ENCODE measurements around the gene LSM5. TPM values are rescaled to one million over a fixed set of nuclear protein-coding genes. Genes with fewer than 3 reads are reported as not detected.
A peak's percentile ranks its signal among the peaks of the same experiment; 100 is the strongest.

LSM5 gene
- polyA plus RNA-seq (ENCODE audit: insufficient read length in 10 of 10): 10 to 100 TPM; 58.6 to 75.0 (median 65.4) TPM
- long read RNA-seq, donor 1, transcript LSM5-208 (5 exons, 2,258 nt): major isoform, 39 of 40 reads
- long read RNA-seq, donor 1, partial matches to known transcripts: 0 of 40 reads
- long read RNA-seq, donor 1, other reads (novel, unspliced or antisense): 0 of 40 reads
- long read RNA-seq, donor 2, transcript LSM5-208 (5 exons, 2,258 nt): major isoform, 37 of 37 reads
- long read RNA-seq, donor 2, partial matches to known transcripts: 0 of 37 reads
- long read RNA-seq, donor 2, other reads (novel, unspliced or antisense): 0 of 37 reads
- long read RNA-seq, donor 3: 0 reads
- long read RNA-seq, donor 4, transcript LSM5-208 (5 exons, 2,258 nt): major isoform, 28 of 33 reads
- long read RNA-seq, donor 4, partial matches to known transcripts: 0 of 33 reads
- long read RNA-seq, donor 4, other reads (novel, unspliced or antisense): 0 of 33 reads
- long read RNA-seq, donor 5, transcript LSM5-208 (5 exons, 2,258 nt): major isoform, 69 of 75 reads
- long read RNA-seq, donor 5, partial matches to known transcripts: 5 of 75 reads
- long read RNA-seq, donor 5, other reads (novel, unspliced or antisense): 0 of 75 reads
- long read RNA-seq, donor 6, transcript LSM5-208 (5 exons, 2,258 nt): major isoform, 48 of 60 reads
- long read RNA-seq, donor 6, partial matches to known transcripts: 7 of 60 reads
- long read RNA-seq, donor 6, other reads (novel, unspliced or antisense): 0 of 60 reads
- long read RNA-seq, donor 7, transcript LSM5-208 (5 exons, 2,258 nt): major isoform, 15 of 21 reads
- long read RNA-seq, donor 7, partial matches to known transcripts: 5 of 21 reads
- long read RNA-seq, donor 7, other reads (novel, unspliced or antisense): 0 of 21 reads
- long read RNA-seq, donor 8, transcript LSM5-208 (5 exons, 2,258 nt): major isoform, 26 of 45 reads
- long read RNA-seq, donor 8, partial matches to known transcripts: 13 of 45 reads
- long read RNA-seq, donor 8, other reads (novel, unspliced or antisense): 0 of 45 reads
- long read RNA-seq, donor 9, transcript LSM5-208 (5 exons, 2,258 nt): major isoform, 7 of 7 reads
- long read RNA-seq, donor 9, partial matches to known transcripts: 0 of 7 reads
- long read RNA-seq, donor 9, other reads (novel, unspliced or antisense): 0 of 7 reads

DNA sequence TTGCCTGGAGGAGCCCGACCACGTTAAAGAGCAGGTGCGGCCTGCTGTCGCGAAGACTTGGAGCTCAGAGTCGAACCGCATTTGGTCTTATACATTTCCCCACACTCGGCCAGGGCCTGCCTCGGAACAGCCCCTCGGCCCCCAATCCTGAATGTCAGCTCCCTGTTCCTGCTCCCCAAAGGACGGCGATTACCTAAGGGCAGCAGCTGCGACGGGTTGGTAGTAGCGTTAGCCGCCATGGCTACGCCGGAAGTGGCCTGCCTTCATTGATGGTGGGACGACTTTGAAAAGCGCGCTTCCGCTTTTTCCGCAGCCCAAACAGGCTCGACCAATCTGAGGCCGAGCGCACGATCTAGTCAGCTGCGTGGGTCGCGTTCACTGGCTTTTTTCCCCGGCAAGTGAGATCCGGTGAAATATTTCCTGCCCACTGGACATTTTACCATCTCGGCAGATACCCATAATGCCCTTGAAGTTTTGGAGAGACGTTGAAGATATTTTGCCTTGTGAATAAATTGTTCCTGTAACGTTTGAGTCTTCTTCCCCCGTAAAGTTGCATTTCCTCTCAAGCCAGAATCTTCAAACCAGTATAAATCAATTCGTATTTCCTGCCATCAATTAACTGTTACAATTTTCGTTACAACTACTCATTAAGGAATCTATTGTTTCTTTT lies at the start of gene LSM5:
Gene LSM5 (minus strand): TSS at position 254 of the 670 bp plus-strand sequence. CDS start 15 bp downstream, at position 239.
- peak; percentile 94 to 98 (median 95) for DNase-seq

DNA sequence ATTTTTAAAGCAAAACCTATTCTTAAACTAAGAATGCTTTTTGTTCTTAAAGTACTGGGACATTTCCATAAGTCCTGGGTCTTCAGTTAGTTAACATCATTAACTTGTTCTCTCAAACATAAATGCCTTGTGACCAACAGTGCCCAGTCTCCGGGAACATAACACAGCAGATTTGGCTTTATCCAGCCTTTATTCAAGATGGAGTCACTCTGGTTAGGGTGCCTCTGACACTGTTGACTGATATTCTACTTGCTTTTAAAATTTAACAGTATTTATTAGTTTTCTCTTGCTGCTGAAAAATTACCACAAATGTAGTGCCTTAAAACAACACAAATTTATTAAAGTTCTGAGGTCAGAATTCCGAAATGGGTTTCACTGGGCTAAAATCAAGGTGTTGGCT lies 49.2 kb upstream of the LSM5 start:
- no peak for DNase-seq

DNA sequence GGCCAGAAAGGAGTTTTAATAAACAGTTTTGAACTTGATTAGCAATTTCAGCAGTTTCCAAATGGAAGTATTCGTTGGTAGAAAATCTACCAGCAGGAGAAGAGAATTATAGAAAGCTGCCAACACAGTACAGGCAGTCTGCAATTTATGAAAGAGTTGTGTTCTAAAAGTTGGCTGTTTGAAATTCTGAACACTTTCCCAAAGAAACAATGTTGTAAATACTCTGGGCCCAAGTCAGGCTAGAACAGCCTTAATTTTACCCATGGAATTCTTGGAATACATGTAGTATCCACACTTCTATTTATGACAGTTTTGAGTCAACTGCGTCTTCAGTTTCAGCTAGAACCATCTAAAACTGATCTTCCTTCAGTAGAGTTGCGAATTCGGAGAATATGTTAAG lies 47.6 kb upstream of the LSM5 start:
- DNase-seq: no peak

DNA sequence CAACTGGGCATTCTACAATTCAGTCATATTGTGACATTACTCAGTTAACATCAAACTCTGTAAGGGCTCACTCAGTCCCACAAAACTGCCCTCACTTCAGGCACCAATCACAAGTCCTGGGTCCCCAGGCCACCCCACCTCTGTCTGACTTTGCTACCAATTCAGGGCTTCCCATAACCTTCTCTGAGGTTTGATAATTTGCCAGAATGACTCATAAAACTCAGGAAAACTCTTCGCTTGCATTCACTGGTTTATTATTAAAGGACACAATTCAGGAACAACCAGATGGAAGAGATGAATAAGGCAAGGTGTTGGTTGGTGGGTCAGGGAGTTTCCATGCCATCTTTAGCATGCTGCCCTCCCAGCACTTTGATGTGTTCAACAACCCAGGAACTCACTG lies 46.4 kb upstream of the LSM5 start:
- DNase-seq: peak in 1 of 3 donors; percentile 24

DNA sequence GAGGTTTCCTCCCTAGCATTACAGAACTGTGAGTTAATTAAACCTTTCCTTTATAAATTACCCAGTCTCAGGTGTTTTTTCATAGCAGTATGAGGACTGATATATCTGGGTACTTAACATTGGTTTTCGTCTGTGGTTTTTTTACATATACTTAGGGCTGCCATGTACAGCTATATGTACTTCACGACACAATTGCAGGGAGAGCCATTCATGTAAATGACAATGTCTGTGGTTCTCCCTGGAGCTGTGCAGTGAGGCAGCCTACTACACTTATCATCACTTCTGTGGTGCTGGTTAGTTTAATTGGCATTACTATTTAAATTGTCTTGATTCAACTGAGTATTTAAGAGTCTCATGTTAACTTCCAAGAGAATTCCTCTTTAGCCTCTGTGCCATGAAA lies 45.8 kb upstream of the LSM5 start:
- DNase-seq: no peak

DNA sequence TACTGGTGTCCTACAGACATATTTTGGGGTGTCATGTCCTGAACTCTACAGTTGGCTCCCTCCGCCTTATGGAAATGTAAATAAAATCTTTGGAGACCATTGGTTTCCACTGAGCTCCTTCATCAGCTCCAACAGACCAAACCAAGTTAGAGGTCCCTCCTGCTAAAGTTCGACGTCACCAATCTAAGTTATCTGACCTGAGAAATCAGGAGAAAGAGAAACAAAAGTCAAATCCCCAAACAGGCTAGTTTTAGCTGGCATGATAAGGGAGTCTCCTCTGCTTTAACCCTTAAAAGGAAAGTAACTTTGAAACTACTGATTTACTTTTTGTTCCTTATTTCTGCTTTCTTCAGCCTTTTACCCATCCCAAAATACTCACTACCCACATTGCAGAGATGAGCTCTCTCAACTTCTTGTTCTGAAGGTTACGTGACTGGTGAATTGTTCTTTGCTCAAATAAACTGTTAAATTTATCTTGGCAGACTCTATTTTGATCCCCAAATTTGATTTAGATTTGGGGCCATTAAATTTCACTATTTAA lies 45.1 kb upstream of the LSM5 start:
- no peak for DNase-seq

DNA sequence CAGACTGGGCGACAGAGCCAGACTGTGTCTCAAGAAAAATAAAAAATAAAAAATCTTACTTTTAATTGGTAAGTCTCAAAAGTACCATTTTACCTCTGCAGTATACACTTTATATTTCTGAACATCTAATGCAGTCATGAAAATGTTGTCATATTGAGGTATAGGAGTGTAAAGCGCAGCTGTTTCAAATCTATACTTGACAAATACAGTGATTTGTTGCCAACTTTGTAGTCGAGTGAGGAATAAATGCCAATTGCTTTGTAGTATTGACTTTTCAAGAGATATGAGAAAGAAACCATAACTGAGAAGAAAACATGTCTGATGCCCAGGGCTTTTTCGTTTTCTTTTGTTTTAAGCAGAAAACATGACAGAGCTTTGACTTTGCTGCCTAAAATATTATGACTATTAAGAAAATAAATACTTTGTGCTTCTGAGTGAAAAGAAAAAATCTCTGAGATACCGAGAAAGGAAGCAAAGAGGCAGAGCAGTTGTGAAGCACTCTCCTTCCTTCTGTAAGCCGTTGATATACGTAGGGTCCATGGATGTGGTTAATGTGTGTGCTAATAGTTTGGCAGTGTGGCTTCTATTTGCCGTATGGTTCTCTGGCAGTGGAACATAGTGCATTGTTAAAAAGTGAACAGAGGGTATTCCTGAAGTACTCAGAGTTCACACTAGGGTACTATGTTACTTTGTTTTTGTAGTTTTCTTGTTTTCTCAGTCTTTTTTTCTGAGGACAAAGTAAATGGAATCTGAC lies 43.3 kb upstream of the LSM5 start:
- DNase-seq: no peak

DNA sequence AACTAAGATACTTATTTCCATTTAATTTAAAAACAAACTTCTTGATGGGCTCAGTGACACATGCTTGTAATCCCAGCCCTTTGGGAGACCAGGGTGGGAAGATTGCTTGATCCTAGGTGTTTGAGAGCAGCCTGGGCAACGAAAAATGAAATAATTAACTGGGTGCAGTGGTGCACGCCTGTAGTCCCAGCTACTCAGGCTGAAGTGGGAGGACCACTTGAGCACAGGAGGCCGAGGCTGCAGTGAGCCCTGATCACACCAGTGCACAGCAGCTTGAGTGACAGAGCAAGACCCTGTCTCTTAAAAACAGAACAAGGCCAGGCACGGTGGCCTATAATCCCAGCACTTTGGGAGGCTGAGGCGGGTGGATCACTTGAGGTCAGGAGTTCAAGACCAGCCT lies 42.5 kb upstream of the LSM5 start:
- no peak for DNase-seq

DNA sequence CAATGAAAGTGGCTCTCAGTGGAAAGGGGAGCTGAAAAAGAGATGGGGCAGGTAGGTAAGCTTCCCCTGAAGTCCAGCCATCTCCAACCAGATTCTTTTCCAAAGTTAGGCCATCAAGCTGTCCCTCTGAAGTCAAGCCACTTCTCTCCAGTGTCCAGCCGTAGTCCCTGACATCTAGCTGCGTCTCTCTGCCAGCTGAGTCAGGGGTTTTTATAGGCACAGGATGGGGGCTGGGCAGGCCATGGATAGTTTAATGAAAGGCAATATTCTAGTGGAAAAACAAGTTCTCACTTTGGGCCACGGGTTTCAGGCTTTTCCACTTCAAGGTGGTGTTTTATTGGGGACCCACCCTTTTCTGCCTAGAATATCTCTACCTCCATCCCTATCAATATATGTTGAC lies 41.9 kb upstream of the LSM5 start:
- DNase-seq: no peak

DNA sequence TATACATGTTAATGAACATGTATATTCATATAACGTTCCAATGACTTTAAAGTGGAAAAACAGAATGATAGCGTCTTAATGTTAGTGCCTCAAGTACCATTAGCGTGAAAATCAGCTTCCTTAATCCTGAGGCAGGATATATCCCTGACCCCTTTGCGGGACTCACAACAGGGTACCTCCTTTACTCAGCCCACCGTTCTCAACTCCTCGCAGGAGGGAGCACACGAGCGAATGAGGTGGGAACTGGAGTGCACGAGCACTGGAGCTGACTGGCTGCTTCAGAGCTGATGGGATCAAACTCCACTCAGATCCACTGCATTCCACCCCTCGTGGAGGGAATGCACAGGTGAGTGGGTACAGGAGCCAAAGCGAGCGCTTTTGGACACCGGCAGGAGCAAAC lies 41.2 kb upstream of the LSM5 start:
- DNase-seq: no peak

DNA sequence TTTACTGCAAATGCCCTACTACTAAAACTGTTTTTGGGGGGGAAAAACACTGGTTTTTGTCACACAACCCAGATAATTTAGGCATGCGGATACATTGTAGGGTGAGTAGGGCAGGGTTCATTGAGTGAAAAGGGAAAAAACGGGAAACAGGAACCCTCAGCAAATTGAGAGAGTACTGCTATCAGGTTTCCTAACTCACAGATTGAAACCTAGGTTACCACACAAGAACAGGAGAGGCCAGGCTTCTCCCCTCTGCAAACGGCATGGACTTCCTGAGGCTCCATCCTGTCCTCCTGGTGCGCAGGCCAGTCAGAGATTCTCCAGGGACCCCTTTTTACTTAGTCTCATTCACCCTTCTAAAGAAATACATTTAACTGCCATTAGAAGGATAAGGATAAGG lies 35.7 kb upstream of the LSM5 start:
- DNase-seq: no peak

DNA sequence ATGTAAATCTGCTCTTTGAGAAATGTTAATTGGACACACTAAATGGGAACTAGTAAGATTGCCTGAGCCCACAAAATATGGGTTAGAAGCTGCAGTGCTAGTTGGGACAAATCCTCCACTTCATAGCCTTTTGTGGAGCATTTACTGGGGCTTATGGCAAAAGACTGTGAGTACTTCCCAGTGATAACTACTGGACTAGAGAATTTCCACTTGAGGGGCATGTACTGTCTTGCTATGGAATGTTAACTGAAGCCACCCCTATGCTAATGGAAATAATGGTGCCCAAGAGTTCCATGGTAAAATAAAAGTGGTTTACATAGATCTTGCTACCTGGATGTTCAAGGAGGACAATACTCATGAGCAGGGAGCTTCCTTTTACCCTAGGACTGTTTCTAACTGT lies 34.5 kb upstream of the LSM5 start:
- DNase-seq: no peak

DNA sequence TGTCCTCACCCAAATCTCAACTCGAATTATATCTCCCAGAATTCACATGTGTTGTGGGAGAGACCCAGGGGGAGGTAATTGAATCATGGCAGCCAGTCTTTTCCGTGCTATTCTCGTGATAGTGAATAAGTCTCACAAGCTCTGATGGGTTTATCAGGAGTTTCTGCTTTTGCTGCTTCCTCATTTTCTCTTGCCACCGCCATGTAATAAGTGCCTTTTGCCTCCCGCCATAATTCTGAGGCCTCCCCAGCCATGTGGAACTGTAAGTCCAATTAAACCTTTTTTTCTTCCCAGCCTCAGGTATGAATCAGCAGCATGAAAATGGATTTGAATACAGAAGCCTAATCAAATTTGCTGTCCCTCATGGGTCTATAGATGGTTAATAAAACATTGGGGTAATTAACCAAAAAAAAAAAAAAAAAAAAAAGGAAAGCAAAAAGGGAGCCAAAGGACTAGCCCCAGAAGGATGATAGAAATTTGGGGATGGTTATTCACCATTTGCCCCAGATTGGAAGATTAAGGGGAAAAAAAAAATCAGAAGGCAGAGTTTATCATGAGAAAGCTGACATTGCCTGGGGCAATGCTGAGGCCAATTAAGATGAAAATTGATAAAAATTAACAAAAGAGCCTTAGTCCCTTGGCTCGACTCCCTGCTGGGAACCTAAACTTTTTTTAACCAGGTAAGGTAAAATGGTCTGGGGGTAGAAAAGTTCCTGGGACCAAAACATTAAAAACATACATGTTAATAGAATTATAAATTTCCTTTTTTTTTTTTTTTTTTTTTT lies 32.8 kb upstream of the LSM5 start:
- no peak for DNase-seq

DNA sequence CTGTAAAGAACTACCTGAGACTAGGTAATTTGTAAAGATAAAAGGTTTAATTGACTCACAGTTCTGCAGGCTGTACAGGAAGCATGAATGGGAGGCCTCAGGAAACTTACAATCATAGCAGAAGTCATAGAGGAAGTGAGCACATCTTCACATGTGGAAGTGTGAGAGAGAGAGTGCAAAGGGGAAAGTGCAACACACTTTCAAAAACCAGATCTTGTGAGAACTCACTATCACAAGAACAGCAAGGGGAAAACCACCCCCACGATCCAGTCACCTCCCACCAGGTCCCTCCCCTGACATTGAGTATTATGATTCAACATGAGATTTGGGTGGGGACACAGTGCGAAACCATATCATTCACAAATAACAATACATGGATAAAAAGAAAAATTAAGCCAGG lies 29.6 kb upstream of the LSM5 start:
- no peak for DNase-seq

DNA sequence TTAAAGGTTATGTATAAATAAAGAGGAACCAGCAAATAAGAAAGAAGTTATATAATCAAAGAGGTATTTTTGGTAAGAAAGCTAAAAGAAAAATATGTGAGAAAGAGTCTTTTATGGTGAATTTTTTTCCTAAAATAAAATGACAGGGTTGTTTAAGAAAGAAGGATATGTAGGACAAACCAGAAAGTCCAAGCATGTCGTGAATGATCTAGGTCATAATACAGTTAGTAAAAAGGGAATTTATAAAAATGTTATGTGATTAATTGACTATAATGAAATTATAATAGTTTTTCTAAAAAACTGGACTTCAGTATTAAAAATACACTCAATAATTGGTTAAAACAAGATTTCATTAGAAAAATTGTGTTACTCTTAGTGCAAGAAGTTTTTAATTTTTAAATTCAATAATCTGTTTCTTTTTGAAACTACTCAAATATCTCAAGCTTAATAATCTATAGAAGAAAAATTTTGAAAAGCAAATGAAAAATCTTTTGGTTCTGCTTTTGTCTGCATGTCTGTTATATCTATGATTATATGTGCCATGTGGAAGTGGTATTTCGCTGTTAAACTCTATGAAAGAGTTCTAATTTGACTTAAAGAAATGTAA lies 28.5 kb upstream of the LSM5 start:
- DNase-seq: peak in 2 of 3 donors; percentile 5 to 21

DNA sequence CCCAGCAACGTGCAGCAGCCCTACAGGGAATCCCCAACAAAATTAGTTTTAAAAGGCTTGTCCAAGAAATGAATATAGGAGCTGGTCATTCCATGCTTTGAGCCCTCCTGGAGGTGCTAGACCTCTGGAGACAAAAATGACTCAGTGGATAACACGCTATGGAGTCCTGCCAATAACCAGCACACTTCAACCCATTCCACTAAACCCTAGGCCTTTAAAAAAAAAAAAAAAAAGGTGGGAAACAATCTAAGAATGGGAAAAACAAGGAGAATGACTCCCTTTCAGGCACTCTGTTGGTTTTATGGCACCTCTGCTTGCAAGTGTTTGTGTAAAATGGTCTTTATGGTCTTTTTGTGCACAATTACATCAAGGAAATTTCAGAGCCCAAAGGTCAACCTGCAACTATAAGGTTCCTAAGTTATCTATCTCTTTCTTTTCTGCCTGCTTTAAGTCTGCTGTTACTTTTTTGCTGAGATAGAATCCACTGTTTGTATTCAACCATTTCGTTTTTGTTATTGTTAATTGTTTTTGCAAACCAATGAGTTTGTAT lies 26.4 kb upstream of the LSM5 start:
- no peak for DNase-seq

DNA sequence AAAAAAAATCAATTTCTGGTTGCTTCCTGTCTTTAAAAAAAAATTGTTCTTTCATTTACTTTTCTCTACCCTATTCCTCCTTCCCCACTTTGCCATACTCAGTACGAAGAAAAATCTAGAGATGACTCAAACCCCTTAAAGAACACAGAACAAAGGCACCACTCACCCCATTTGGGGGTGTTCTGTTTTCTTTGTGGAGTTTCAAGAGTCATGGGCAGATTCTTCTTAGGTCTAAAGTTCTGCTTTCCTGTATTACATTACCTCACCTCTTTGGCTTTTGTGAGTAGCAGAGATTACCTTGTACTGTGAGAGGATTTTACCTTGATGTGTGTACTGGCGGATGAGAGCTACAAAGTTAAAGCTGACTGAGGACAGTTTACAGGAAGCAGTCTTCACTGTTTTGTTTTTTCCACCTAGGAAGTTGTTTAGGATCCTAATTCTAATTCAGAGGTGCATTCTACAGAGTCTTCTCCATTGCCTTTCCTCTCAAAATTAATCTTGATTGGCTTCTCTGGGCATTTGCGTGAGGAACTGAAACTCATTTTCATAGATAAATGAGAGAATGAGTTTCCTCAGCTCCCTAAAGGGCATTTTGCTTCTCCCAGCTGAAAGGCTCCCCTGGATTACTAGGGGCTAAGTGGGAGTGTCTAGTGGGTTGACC lies 25.8 kb upstream of the LSM5 start:
- DNase-seq: no peak

DNA sequence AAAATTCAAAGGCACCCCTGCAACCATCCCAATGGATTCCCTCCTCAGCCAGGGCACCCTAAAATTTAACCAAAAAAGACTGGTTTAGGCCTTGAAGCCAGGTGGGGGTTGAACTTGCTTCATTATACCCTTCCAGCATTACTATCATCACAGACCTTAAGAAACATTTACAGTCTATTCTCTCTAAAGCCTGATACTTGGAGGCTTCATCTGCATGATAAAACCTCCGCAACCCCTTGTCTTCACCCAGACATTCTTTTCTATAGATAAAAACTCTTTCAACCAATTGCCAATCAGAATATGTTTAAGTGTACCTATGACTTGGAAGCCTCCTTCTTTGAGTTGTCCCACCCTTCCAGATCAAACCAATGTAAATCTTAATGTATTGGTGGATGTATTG lies 23.0 kb upstream of the LSM5 start:
- DNase-seq: no peak

DNA sequence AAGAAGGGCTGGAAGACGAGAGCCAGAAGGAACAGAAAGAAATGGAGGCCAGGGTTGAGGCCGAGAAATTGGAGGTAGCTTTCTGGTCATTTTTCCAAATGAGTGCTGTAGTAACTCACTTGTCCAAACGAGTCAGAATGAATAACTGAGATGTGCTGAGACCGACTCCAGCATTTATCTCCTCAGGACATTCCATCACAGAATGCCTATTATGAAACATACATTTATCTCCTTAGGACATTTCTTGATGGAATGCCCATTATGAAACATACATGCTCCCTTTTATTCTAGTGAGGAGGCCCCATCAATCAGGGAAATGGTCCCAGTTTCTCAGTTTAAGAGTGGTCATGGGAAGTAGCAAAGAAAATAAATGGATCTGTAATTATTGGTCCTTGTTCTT lies 21.6 kb upstream of the LSM5 start:
- DNase-seq: no peak

Measured in muscle of back (tissue), 13 donors.